HG02943 (cell line): Measurements from ENCODE around the gene DPP6.
A peak's percentile ranks its signal among the peaks of the same experiment; 100 is the strongest.

ENCODE experiments used
- ATAC-seq: cut with Tn5 transposase; IDR thresholded peaks from one replicate; pipeline ENCODE4 v1.9.1; 2021; ENCODE audit warnings: mild to moderate bottlenecking, low read depth, moderate library complexity; ENCODE audit not compliant: unreplicated experiment

DPP6 gene

DNA sequence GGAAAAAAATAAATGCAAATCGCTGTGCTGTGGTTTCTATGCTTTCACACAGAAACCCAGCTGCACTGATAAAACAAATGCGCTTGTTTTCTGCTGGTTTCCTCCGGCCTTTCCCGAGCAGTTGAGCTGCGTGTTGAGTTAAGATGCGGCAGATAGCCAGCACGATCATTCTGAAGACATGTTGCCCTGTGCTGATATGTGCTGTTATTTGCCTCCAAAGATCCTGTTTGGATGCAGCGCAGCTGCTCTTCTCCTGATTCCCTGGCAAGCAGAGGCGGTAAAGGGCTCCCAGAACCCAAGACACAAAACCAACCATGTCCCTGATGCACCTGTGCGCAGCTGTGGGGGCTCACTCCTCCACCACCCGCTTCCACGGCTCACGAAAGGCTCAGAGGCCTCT, 725.3 kb downstream of the DPP6 start:
- no peak for ATAC-seq

- no peak for ATAC-seq
These were observed 725.7 kb downstream of the DPP6 start for GRCh38 chr7:154777908-154778307.

- ATAC-seq: no peak
These were observed 729.4 kb downstream of the DPP6 start for GRCh38 chr7:154781369-154782303.

- ATAC-seq: no peak
These were observed 731.2 kb downstream of the DPP6 start for GRCh38 chr7:154783281-154783909.

- ATAC-seq: no peak
These were observed 733.7 kb downstream of the DPP6 start for GRCh38 chr7:154785898-154786297.

GRCh38 chr7:154789404-154789803, 737.2 kb downstream of the DPP6 start:
- no peak for ATAC-seq

DNA sequence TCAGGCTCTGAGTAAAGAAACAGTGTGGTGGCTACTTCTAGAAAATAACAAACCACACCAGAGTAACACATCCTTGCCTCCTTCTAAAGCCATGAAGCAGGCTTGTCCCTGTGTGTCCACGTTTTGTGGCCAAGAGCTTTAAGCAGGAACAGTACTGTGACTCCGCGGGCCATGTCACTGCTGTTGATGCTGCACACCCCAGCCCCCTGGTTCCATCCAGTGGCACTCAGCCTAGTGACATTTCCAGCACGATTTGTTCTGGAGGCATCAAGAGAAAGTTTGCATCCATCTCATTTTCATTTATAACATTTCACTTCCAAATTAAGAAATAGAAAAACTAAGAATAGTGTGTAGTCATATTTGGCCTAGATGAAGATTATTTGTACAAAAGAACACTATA, 739.4 kb downstream of the DPP6 start:
- no peak for ATAC-seq

- no peak for ATAC-seq
These were observed 740.3 kb downstream of the DPP6 start for GRCh38 chr7:154792436-154793055.

DNA sequence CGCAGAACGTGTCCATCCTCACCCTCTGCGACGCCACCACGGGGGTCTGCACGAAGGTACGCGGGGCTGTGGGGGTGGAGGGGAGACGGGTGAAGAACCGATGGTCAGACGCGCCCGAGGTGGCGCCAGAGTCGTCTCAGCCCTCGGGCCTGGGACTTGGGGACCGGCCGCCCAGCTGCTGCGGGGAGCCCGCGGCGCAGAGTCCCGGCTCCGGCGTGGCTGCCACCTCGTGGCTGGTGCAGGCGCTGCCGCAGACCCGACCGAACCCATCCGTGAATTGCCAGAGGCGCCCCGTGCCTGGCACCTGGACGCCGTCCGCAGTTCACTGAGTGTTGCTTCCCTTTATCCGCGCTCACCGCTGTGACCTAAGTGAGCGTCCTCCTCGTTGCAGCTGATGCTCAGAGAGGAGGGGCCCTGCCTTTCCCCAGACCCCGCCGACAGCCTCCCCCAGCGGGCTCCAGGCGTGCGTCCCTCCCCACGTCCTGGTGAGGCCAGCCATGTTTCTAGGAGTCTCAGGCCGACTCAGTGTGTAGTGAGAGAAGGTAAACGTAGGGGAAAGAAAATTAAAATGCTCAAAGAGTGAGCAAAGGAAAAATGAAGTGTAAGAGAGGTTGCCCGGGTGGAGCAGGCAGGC, 742.1 kb downstream of the DPP6 start:
- no peak for ATAC-seq

GRCh38 chr7:154795014-154795413, 742.8 kb downstream of the DPP6 start:
- no peak for ATAC-seq

DNA sequence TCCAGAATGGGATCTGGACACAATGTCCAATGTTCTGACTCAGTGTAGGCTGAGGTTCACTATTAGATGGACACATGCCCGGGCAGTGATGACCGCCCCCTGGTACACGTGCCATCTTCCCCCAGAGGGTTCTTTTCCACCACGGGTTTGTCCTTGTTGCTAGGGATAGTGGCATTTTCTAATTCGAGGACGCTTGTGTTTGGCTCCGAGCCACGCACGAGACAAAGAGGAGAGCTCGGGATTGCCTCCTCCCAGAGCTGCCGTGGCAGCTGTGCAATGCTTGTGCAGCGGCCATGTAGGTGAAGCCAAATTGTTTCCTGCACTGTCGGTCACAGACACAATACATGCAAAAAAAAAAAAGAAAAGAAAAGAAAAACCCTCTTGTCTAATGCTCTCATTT, 743.2 kb downstream of the DPP6 start:
- ATAC-seq: no peak

GRCh38 chr7:154804449-154804848, 752.3 kb downstream of the DPP6 start:
- ATAC-seq: no peak

- ATAC-seq: no peak
These were observed 759.8 kb downstream of the DPP6 start for GRCh38 chr7:154812027-154812426.

DNA sequence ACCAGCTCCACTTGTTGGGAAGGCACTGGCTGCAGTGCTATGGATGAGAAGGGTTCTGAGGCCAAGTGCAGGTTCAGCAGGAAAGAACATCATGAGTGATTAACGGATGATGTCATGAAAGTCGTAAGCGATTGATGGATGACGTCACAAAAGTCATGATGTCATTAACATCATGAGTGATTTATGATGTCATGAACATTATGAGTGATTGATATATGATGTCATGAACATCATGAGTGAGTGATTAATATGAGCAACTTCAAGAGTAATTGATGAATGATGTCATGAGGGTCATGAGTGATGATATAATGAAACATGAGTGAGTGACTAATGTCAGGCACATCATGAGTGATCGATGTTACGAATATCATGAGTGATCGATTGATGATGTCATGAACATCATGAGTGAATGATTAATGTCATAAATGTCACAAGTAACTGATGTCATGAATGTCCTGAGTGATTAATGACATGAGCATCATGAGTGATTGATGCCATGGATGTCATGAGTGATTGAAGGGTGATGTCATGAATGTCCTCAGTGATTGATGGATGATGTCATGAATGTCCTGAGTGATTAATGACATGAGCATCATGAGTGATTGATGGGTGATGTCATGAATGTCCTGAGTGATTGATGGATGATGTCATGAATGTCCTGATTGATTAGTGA, 765.2 kb downstream of the DPP6 start:
- ATAC-seq: no peak

DNA sequence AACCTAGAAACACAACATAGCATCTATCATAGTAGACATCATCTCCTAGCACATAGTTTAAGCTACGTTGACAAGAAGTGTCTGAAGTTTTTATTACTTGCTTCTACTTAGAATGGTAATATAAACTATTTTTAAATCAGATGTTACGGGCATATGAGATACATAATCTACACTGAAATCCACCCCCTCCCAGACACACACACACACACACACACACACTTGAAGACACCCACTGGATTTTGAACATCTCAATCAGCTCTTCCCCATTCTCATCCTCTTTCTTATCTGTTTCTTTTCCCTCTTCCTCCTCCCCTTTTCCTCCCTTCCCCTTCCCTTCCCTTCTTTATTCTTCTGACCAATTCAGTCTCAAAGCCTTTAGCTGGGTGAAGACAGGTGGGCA, 774.8 kb downstream of the DPP6 start:
- ATAC-seq: no peak

- ATAC-seq: no peak
These were observed 780.5 kb downstream of the DPP6 start for GRCh38 chr7:154832557-154833138.

DNA sequence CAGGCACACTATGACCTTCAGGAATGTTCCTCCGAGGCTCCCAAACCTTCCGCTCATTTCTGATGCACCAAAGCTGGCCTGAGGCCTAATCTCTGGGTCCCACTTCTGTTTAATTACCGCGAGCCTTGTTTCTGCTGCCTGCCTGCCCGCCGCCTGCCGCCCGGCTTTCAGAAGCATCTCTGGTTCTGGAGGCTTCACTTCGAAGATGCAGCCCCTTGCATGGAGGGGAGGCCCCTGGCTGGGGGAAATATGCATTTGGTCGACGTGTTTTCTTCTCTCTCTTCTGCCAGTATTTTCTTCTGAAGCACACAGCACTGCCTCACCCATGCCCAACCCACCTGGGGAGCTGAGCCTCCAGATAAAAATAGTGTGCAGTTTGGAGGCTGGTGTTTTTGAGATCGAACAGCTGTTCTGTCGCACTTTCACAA, 783.8 kb downstream of the DPP6 start:
- ATAC-seq: no peak

GRCh38 chr7:154837087-154837486, 784.9 kb downstream of the DPP6 start:
- ATAC-seq: no peak

DNA sequence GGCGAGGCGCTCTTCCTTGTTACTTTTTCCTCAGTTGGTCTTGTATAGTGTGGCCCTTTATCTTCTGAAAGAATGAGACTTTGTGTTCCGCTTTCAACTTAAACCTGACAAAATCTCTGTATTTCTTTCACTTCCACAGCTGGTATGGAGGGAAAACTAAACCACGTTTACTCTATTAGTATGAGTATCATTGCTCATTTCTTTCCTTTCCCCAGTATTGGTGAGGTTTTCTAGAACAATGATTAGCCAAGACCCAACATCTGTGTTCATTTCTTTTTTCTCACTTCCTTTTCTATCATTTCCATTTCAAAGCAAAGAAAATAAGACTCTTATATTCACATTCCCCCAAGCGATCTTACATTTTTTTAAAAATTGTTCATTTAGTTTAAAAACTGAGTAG, 785.4 kb downstream of the DPP6 start:
- peak; percentile 96 for ATAC-seq

DNA sequence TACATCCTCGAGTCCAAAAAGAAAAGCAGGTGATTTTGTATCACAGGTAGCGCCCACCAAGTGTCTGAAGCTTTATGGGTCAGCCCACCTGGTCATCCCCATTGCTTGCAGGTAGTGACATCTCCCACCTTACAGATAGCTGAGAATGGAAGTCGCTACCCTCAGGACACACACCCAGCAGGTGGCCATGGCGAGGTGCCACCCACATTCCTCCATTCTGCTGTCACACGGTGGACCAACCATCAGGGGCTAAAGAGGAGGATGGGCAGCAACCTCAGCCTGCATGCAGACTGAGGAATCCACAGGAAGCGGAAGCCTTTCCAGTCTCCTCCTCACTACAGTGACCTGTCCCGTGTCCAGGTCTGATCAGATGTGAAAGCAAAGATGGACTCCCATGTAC, 787.9 kb downstream of the DPP6 start:
- ATAC-seq: no peak
